ENCODE results near the gene MAFB. TPM values are rescaled to one million over a fixed set of nuclear protein-coding genes. Genes with fewer than 3 reads are reported as not detected.

Gene MAFB
- polyA plus RNA-seq, 3 donors = 118 to 144 (median 123) TPM

- peak in 1 of 11 donors; percentile 54 for DNase-seq (ENCODE audit: extremely low read depth in 1 of 11, low read depth in 9 of 11, low spot score in 4 of 11)
These were observed 15.6 kb downstream of the MAFB start for GRCh38 chr20:40673442-40673841.

GRCh38 chr20:40672095-40672494, 16.9 kb downstream of the MAFB start:
- no peak for DNase-seq (ENCODE audit: extremely low read depth in 1 of 11, low read depth in 9 of 11, low spot score in 4 of 11)

- no peak for DNase-seq (ENCODE audit: extremely low read depth in 1 of 11, low read depth in 9 of 11, low spot score in 4 of 11)
These were observed 18.8 kb downstream of the MAFB start for GRCh38 chr20:40670253-40670652.

GRCh38 chr20:40669692-40670091, 19.3 kb downstream of the MAFB start:
- DNase-seq (ENCODE audit: extremely low read depth in 1 of 11, low read depth in 9 of 11, low spot score in 4 of 11) = no peak

GRCh38 chr20:40668449-40669228, 20.4 kb downstream of the MAFB start:
- DNase-seq (ENCODE audit: extremely low read depth in 1 of 11, low read depth in 9 of 11, low spot score in 4 of 11) = no peak

- no peak for DNase-seq (ENCODE audit: extremely low read depth in 1 of 11, low read depth in 9 of 11, low spot score in 4 of 11)
These were observed 21.5 kb downstream of the MAFB start for GRCh38 chr20:40667503-40667902.

GRCh38 chr20:40666336-40666735, 22.7 kb downstream of the MAFB start:
- DNase-seq (ENCODE audit: extremely low read depth in 1 of 11, low read depth in 9 of 11, low spot score in 4 of 11) = no peak

- no peak for DNase-seq (ENCODE audit: extremely low read depth in 1 of 11, low read depth in 9 of 11, low spot score in 4 of 11)
These were observed 24.1 kb downstream of the MAFB start for GRCh38 chr20:40664891-40665290.

- no peak for DNase-seq (ENCODE audit: extremely low read depth in 1 of 11, low read depth in 9 of 11, low spot score in 4 of 11)
These were observed 24.8 kb downstream of the MAFB start for GRCh38 chr20:40663991-40664880.

- no peak for DNase-seq (ENCODE audit: extremely low read depth in 1 of 11, low read depth in 9 of 11, low spot score in 4 of 11)
These were observed 25.7 kb downstream of the MAFB start for GRCh38 chr20:40663304-40663790.

- DNase-seq (ENCODE audit: extremely low read depth in 1 of 11, low read depth in 9 of 11, low spot score in 4 of 11) = no peak
These were observed 29.5 kb downstream of the MAFB start for GRCh38 chr20:40659567-40659966.

- no peak for DNase-seq (ENCODE audit: extremely low read depth in 1 of 11, low read depth in 9 of 11, low spot score in 4 of 11)
These were observed 30.5 kb downstream of the MAFB start for GRCh38 chr20:40658509-40658908.

- no peak for DNase-seq (ENCODE audit: extremely low read depth in 1 of 11, low read depth in 9 of 11, low spot score in 4 of 11)
These were observed 31.5 kb downstream of the MAFB start for GRCh38 chr20:40657526-40657925.

- DNase-seq (ENCODE audit: extremely low read depth in 1 of 11, low read depth in 9 of 11, low spot score in 4 of 11) = no peak
These were observed 33.6 kb downstream of the MAFB start for GRCh38 chr20:40655451-40655850.

GRCh38 chr20:40654876-40655275, 34.2 kb downstream of the MAFB start:
- no peak for DNase-seq (ENCODE audit: extremely low read depth in 1 of 11, low read depth in 9 of 11, low spot score in 4 of 11)

GRCh38 chr20:40652441-40652987, 36.5 kb downstream of the MAFB start:
- no peak for DNase-seq (ENCODE audit: extremely low read depth in 1 of 11, low read depth in 9 of 11, low spot score in 4 of 11)

- no peak for DNase-seq (ENCODE audit: extremely low read depth in 1 of 11, low read depth in 9 of 11, low spot score in 4 of 11)
These were observed 37.9 kb downstream of the MAFB start for GRCh38 chr20:40651151-40651550.

GRCh38 chr20:40650707-40651106, 38.3 kb downstream of the MAFB start:
- no peak for DNase-seq (ENCODE audit: extremely low read depth in 1 of 11, low read depth in 9 of 11, low spot score in 4 of 11)

- DNase-seq (ENCODE audit: extremely low read depth in 1 of 11, low read depth in 9 of 11, low spot score in 4 of 11) = no peak
These were observed 40.6 kb downstream of the MAFB start for GRCh38 chr20:40648210-40649072.
